ENCODE results near the gene SERPINB6.
"Not testable (repeated sequence)": the region's sequence is repeated elsewhere in the genome, so short reads cannot be mapped to it uniquely, and the experiment has no call there.

Gene SERPINB6

DNA sequence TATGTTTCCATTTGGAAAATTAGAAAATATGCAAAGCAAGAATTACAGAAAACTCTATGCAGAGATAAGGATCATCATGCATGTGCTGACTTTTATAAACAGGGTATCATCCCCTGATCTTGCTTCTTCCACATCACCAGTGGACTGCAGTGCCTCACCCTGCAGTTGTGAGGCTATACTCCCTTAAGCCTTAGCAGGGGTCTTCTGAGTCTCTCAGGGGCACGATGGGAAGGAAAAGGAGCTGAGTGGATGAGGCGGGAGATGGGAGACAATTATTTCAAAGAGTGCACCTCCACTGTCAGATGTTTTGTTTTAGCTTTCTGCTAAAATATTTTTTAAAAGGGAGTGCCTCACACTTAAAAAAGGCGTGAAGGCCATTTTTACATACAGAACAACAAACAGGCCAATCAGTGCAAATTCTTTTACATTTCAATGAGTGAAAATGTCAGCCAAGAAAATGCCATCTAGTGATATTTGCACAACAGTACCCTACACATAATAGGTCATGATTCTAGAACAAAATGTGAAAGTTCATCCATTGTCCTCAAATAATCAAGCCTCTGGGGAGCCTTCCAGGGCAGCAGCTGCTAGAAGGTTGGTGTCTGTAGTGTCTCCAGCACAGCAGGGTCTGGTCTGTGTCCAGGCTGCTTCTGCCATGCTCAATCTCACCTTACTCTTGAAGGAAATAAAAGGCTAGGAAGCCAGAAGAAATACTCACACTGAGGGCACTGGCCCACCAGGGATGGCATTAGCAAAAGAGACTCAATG lies 55.0 kb downstream of the SERPINB6 start:
- Histone ChIP-seq H3K9ac (ENCODE audit: low read depth in 1 of 2, low read length in 2 of 2) (no peak overlapping the region), H3K4me1 (ENCODE audit: control insufficient read depth in 1 of 2, insufficient read depth in 2 of 2, low read length in 2 of 2) (no peaks in the 10 kb centered on the region), H3K36me3 (ENCODE audit: control insufficient read depth in 1 of 2, insufficient read depth in 2 of 2, low read length in 2 of 2) (no peaks in the 10 kb centered on the region), H3K27me3 (ENCODE audit: control insufficient read depth in 1 of 2, insufficient read depth in 2 of 2, low read length in 2 of 2) (no peaks in the 10 kb centered on the region), H3K9me3 (ENCODE audit: control insufficient read depth in 1 of 2, low read length in 2 of 2) (no peaks in the 10 kb centered on the region), H3K4me3 (ENCODE audit: low read depth in 1 of 2, low read length in 2 of 2) (no peak overlapping the region), H3K27ac (ENCODE audit: low read depth, low read length) (no peak overlapping the region)

DNA sequence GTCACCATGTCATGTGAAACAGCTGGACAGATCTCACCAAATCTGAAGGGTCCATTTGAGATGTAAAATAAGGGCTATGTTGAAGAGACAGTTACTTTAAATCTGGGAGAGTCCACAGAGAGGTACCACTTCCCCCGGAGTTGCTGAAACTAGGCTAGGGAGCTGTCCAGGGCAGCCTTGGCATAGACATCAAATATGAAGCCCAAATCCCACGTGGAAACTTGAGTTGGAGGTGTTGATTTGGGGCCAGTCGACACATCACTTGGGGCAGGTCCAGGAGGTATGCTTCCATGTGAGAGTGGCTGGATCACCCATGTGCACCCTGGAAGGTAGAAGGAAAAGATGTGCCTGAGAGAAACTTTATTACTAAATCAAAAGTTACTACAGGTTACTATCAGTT lies 56.2 kb downstream of the SERPINB6 start:
- Histone ChIP-seq H3K4me1 (ENCODE audit: control insufficient read depth in 1 of 2, insufficient read depth in 2 of 2, low read length in 2 of 2) (no peaks in the 10 kb centered on the region), H3K27ac (ENCODE audit: low read depth, low read length) (no peak overlapping the region), H3K4me3 (ENCODE audit: low read depth in 1 of 2, low read length in 2 of 2) (no peak overlapping the region), H3K9ac (ENCODE audit: low read depth in 1 of 2, low read length in 2 of 2) (no peak overlapping the region), H3K36me3 (ENCODE audit: control insufficient read depth in 1 of 2, insufficient read depth in 2 of 2, low read length in 2 of 2) (no peaks in the 10 kb centered on the region), H3K27me3 (ENCODE audit: control insufficient read depth in 1 of 2, insufficient read depth in 2 of 2, low read length in 2 of 2) (no peaks in the 10 kb centered on the region), H3K9me3 (ENCODE audit: control insufficient read depth in 1 of 2, low read length in 2 of 2) (no peaks in the 10 kb centered on the region)

DNA sequence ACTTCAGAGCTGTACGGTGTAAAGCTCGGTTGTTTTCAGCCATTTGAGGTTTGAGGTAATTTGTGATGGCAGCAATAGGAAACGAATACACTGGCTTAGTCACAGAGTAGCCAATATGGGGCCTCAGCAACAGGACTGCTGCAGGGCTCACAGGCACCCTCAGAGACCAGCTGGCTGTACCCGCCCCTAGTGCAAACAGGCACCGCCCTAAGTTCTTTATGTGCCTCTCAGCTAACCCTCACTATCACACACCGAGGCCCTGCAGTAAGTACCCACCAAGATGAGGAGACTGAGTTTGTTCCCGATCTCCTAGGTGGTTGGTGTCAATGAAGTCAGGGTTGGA lies 57.1 kb downstream of the SERPINB6 start:
- Histone ChIP-seq H3K27me3 (ENCODE audit: control insufficient read depth in 1 of 2, insufficient read depth in 2 of 2, low read length in 2 of 2) (no peaks in the 10 kb centered on the region), H3K9me3 (ENCODE audit: control insufficient read depth in 1 of 2, low read length in 2 of 2) (no peaks in the 10 kb centered on the region), H3K9ac (ENCODE audit: low read depth in 1 of 2, low read length in 2 of 2) (no peak overlapping the region), H3K27ac (ENCODE audit: low read depth, low read length) (no peak overlapping the region), H3K4me3 (ENCODE audit: low read depth in 1 of 2, low read length in 2 of 2) (no peak overlapping the region), H3K4me1 (ENCODE audit: control insufficient read depth in 1 of 2, insufficient read depth in 2 of 2, low read length in 2 of 2) (no peaks in the 10 kb centered on the region), H3K36me3 (ENCODE audit: control insufficient read depth in 1 of 2, insufficient read depth in 2 of 2, low read length in 2 of 2) (no peaks in the 10 kb centered on the region)

DNA sequence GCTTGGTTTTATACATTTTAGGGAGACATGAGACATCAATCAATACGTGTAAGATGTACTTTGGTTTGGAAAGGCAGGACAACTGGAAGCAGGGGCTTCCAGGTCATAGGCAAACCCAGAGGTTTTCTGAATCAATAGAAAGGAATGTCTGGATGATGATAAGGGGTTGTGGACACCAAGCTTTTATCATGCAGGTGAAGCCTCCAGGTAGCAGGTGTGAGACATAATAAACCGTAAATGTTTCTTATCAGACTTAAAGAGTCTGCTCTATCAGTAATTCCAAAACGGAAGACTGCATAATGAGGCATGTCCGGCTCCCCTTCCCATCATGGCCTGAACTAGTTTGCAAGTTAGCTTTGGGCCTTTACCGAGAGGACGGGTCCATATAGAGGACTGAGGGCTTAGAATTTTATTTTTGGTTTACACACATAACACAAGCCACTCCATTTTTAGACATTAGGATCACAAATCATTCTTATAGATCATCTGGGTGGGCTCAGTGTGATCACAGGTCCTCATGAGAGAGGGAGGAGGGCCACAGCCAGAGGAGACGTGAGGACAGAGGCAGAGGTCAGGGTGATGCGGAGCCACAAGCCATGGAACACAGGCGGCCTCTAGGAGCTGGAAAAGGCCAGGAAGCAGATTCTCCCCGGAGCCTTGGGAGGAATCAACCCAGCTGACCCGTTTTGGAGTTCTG lies 57.6 kb downstream of the SERPINB6 start:
- no peak overlapping the region for H3K27ac ChIP-seq (ENCODE audit: low read depth, low read length)
- no peaks in the 10 kb centered on the region for H3K27me3 ChIP-seq (ENCODE audit: control insufficient read depth in 1 of 2, insufficient read depth in 2 of 2, low read length in 2 of 2)

DNA sequence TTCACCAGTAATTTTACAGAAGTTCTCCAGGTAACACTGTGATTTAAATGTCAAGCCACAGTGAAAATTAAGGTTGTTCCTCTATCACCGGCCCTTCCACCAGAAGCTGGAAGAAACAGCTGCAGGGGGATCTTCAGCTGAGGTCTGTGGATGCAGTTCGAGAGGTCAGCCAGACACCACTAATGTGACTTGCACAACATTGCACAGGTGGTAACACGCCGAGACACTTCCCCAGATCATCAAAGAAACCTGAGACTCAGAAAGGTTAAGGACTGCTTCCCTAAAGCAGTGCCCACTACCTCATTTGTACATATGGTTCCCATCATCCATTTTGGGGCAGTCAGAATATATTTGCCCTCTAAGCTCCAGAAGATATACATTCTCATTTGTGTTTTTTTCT lies 60.2 kb downstream of the SERPINB6 start:
- H3K27me3 ChIP-seq (ENCODE audit: control insufficient read depth in 1 of 2, insufficient read depth in 2 of 2, low read length in 2 of 2): no peaks in the 10 kb centered on the region
- H3K27ac ChIP-seq (ENCODE audit: low read depth, low read length): no peak overlapping the region
- H3K4me3 ChIP-seq (ENCODE audit: low read depth in 1 of 2, low read length in 2 of 2): no peak overlapping the region
- no peak overlapping the region for H3K9ac ChIP-seq (ENCODE audit: low read depth in 1 of 2, low read length in 2 of 2)
- H3K36me3 ChIP-seq (ENCODE audit: control insufficient read depth in 1 of 2, insufficient read depth in 2 of 2, low read length in 2 of 2): no peaks in the 10 kb centered on the region
- H3K4me1 ChIP-seq (ENCODE audit: control insufficient read depth in 1 of 2, insufficient read depth in 2 of 2, low read length in 2 of 2): no peaks in the 10 kb centered on the region
- H3K9me3 ChIP-seq (ENCODE audit: control insufficient read depth in 1 of 2, low read length in 2 of 2): no peaks in the 10 kb centered on the region

More for the DNA sequence above, 57.6 kb downstream of the SERPINB6 start:
- Histone ChIP-seq H3K9me3 (ENCODE audit: control insufficient read depth in 1 of 2, low read length in 2 of 2) (no peaks in the 10 kb centered on the region), H3K36me3 (ENCODE audit: control insufficient read depth in 1 of 2, insufficient read depth in 2 of 2, low read length in 2 of 2) (no peaks in the 10 kb centered on the region), H3K9ac (ENCODE audit: low read depth in 1 of 2, low read length in 2 of 2) (no peak overlapping the region), H3K4me1 (ENCODE audit: control insufficient read depth in 1 of 2, insufficient read depth in 2 of 2, low read length in 2 of 2) (no peaks in the 10 kb centered on the region), H3K4me3 (ENCODE audit: low read depth in 1 of 2, low read length in 2 of 2) (no peak overlapping the region)

- no peaks in the 10 kb centered on the region for H3K36me3 ChIP-seq (ENCODE audit: control insufficient read depth in 1 of 2, insufficient read depth in 2 of 2, low read length in 2 of 2)
Measured at GRCh38 chr6:2909718-2910117, 61.6 kb downstream of the SERPINB6 start.

GRCh38 chr6:2909051-2909606 lies 62.2 kb downstream of the SERPINB6 start:
- not testable (repeated sequence) for H3K4me3 ChIP-seq (ENCODE audit: low read depth in 1 of 2, low read length in 2 of 2); H3K27ac ChIP-seq (ENCODE audit: low read depth, low read length); H3K9me3 ChIP-seq (ENCODE audit: control insufficient read depth in 1 of 2, low read length in 2 of 2); H3K4me1 ChIP-seq (ENCODE audit: control insufficient read depth in 1 of 2, insufficient read depth in 2 of 2, low read length in 2 of 2); H3K36me3 ChIP-seq (ENCODE audit: control insufficient read depth in 1 of 2, insufficient read depth in 2 of 2, low read length in 2 of 2); H3K27me3 ChIP-seq (ENCODE audit: control insufficient read depth in 1 of 2, insufficient read depth in 2 of 2, low read length in 2 of 2); H3K9ac ChIP-seq (ENCODE audit: low read depth in 1 of 2, low read length in 2 of 2)

More at GRCh38 chr6:2909718-2910117, 61.6 kb downstream of the SERPINB6 start:
- Histone ChIP-seq H3K27ac (ENCODE audit: low read depth, low read length) (no peak overlapping the region), H3K9ac (ENCODE audit: low read depth in 1 of 2, low read length in 2 of 2) (no peak overlapping the region), H3K9me3 (ENCODE audit: control insufficient read depth in 1 of 2, low read length in 2 of 2) (no peaks in the 10 kb centered on the region), H3K4me1 (ENCODE audit: control insufficient read depth in 1 of 2, insufficient read depth in 2 of 2, low read length in 2 of 2) (no peaks in the 10 kb centered on the region), H3K4me3 (ENCODE audit: low read depth in 1 of 2, low read length in 2 of 2) (no peak overlapping the region), H3K27me3 (ENCODE audit: control insufficient read depth in 1 of 2, insufficient read depth in 2 of 2, low read length in 2 of 2) (no peaks in the 10 kb centered on the region)

GRCh38 chr6:2908516-2908915 lies 62.9 kb downstream of the SERPINB6 start:
- not testable (repeated sequence) for H3K9ac ChIP-seq (ENCODE audit: low read depth in 1 of 2, low read length in 2 of 2); H3K27ac ChIP-seq (ENCODE audit: low read depth, low read length); H3K36me3 ChIP-seq (ENCODE audit: control insufficient read depth in 1 of 2, insufficient read depth in 2 of 2, low read length in 2 of 2); H3K4me3 ChIP-seq (ENCODE audit: low read depth in 1 of 2, low read length in 2 of 2); H3K4me1 ChIP-seq (ENCODE audit: control insufficient read depth in 1 of 2, insufficient read depth in 2 of 2, low read length in 2 of 2); H3K9me3 ChIP-seq (ENCODE audit: control insufficient read depth in 1 of 2, low read length in 2 of 2); H3K27me3 ChIP-seq (ENCODE audit: control insufficient read depth in 1 of 2, insufficient read depth in 2 of 2, low read length in 2 of 2)

GRCh38 chr6:2903411-2904185 lies 67.8 kb downstream of the SERPINB6 start:
- peak overlapping the region; percentile 51 to 74 for H3K9ac ChIP-seq (ENCODE audit: low read depth in 1 of 2, low read length in 2 of 2)

More at GRCh38 chr6:2903411-2904185, 67.8 kb downstream of the SERPINB6 start:
- not testable (repeated sequence) for H3K9me3 ChIP-seq (ENCODE audit: control insufficient read depth in 1 of 2, low read length in 2 of 2); H3K27me3 ChIP-seq (ENCODE audit: control insufficient read depth in 1 of 2, insufficient read depth in 2 of 2, low read length in 2 of 2); H3K36me3 ChIP-seq (ENCODE audit: control insufficient read depth in 1 of 2, insufficient read depth in 2 of 2, low read length in 2 of 2); H3K27ac ChIP-seq (ENCODE audit: low read depth, low read length); H3K4me1 ChIP-seq (ENCODE audit: control insufficient read depth in 1 of 2, insufficient read depth in 2 of 2, low read length in 2 of 2)
- H3K4me3 ChIP-seq (ENCODE audit: low read depth in 1 of 2, low read length in 2 of 2): peak overlapping the region; percentile 67 to 78
